Measurements from ENCODE around the gene CHPF.

CHPF gene

DNA sequence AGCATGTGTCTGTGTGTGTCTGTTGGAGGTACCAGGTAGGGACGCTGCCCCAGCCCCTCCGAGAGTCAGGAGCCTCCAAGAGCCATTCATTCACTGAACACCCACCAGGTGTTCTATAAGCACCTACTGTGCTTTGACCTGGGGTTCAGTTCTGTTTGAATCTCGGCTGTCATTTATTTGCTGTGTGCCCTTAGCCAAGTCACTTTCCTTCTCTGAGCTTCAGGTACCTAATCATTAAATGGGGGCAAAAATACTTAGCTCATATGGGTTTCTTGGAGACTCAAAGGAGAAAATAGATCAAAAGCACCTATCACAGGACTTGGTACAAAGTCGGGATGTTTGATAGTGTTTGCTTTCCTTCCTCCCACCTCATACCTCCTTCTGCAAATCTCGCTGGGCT is 16.1 kb downstream of the CHPF start:
- DNase-seq = no peak

DNA sequence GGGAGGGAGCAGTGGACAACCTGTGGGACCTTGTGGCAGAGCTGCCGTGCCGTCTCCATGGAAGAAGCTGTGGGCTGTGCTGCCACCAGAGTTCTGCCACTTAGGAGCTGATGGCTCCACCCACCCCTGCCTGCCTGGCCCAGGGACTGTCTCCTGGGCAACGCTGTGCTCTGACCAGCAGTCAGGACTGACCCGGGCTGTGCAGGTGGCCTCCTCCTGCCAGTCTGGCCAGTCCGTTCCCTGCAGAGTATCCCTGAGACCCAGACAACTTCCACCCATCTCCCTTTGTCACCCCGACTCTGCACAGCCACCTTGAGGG is 16.6 kb downstream of the CHPF start:
- DNase-seq = peak; percentile 18

DNA sequence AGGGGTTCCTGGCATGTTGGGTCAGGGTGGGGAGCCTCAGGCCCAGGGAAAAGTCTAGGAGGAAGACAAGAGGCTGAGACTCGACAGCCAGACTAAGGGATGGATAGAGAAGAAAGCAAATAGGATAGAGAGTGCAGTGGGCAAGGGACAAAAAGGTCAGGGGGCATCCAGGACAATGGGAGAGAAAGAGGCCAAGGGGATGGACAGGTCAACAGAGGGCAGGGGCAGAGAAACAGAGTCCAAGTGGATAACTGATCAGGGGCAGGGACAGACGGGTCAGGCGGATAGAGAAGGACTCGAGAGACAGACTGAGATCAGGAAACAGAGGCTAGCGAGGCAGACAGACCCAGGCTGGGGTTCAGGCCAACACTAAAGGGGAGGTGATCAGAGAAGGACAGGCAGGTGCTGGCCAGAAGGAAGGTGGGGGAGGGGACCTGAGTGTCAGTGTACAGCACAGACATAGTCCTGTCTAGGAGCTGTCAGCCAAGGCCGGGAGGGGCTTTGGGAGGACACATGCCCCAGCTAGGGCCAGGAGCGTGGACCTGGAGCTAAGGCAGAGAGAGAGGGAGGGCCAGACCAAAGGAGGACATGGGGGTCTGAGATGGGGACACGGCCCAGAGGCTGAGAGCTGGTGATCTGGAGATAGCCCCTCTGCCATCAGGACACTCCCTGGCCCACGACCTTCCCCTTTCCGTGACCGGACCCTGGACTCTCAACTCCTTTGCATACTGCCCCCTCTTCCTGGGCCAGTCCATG is 17.1 kb downstream of the CHPF start:
- no peak for DNase-seq

DNA sequence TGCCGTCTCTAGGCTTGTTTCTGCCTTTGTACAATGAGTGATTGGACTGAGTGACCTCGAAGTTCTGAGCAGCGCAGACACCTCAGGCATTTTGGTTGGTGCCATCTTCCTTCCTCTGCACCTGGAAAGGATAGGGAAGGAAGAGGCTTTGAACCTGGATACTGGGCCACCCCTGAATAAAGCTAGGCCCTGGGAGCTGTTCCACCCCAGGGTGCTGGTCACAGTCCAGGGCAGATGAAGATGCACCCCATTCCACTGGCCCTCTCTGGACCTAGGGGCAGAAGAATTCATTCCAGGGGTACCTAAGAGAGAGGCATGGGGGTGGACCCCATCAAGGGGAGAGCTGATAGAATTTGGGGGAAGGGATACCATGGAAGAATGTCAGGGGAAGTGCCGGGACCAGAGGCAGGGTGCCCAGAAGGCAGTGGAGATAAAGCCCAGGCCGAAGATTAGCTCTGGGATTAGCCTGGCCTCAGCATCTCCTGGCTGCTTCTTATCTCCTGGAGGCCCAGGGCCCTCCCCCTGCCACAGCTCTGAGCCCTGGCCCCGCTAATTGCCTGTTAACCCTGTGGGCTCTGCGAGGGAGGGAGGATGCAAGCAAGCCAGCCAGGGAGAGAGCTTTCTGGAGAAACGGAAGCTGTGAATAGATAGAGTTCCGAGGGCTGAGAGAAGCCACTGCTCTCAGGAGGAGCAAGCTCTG is 17.9 kb downstream of the CHPF start:
- DNase-seq = no peak

DNA sequence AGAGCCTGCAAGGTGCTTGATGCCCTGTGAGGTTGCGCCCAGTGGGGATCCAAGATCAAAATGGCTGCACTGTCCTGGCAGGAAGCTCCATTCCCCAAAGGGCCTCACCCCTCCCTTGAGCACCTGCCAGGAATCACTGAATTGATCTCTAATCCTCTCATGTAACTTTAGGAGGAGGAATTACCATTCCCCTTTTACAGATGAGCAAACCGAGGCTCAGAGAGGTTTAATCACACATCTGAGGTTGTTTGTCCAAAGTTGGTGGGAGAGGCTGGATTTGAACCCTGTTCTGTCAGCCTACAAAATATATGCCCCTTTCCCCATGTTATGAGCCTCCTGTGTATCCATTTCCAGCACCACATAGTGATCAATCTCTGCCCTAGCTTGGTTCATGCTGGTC is 18.8 kb downstream of the CHPF start:
- DNase-seq = no peak

DNA sequence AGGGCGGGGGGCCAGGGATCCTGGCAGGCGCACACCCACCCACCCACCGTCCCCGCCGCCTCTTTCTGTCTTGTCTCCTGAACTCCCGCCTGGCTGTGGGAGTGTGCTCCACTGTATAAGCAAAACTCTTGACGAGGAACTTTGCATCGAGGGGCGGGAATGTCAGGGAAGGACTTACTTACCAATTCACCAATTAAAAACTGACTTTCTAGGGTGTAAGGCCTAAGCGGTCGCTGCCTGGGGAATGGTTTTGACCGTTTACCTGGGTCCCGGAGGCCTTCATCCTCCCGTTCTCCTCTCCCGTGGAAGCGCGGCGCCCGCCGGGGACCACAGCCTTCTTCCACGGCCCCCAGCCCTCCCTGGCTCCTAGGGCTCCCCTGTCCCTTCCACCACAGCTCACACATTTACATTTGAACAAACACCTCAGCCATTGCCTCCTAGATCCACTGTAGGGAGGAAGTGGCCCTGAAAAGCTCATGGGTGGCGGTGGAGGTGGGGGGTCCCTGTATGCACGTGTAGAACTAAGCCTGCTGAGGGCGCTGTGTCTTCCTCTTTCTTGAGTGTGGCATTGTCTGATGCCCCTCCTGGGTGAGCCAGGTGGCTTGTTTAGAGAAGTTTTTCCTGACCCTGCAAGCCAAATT is 20.5 kb downstream of the CHPF start:
- no peak for DNase-seq

DNA sequence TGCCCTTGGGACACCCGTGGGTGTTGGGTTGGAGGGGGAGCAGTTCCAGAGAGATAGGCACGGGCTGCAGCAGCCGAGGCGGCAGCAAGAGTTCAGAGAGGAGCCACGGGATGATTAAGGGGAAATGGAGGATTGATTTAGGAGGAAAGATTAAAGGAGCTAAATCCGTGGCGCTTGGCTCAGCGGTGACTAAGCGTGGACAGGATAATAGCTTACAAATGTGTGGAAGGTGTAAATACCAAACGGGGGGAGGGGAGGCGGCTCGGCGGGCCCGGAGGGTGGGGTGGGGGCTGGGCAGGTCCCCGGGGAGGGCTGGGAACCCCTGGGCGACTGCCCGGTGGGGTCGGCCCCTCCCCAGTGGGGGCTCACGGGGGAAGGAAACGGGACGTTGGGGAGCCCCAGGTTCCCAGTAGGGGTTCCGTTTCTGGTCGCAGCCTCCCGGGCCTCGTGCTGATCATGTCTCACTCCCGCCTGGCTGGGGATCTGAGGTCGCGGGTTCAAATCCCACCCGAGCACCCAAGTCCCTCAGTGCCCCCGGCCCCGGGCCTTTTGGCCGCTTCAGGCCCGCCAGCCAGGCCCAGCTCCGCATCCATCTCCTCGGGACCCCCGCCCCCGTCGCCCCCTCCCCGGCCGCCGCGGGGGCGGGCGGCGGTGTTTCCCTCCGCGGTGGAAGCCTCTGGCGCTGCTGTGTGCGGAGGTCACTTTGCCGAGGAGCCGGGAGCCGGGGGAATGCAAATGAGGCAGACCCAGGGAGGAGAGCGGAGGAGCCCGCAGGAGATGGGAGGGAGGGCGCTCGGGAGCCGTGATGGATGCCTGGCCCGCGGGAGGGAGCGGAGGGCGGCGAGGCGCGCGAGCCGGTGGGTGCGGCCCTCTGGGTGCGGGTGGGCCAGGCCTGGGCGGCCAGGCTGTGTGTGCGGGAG is 21.2 kb downstream of the CHPF start:
- DNase-seq = no peak

DNA sequence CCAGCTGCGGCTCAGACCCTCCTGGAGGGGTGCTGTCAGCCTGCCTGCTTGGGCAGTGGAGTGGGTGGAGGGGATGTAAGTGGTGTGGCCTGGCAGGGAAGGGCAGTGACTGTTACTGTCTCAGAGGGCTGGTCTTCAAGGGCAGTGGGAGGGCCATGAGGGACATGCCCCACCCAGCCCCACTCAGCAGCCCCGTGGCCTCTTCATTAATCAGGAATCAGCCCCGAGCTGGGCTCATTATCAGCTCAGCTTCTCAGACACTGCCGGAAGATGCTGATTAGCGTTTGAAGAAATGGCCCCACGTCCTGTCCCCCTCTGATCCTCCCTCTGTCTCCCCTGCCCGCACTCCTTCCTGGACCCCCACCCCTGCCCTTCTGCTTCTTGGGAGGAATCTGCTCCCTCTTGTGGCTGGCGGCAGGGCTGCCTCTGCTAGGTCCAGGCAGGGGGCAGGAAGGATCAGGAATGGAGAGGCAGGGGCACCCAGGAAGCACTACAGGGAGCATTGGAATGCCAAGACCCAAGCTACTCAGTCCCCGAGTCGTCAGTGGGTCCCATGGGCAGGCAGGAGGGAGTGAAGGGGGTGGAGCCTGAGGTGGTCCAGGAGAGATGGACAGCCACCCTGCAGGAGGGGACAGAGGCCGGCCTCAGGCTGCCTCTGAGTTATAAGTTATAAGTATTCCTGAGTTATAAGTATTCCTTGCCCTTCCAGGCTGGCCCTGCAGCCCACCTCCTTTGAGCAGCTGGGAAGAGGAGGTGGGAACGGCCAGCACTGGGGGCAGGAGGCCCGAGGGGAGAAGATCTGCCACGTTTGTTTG is 22.3 kb downstream of the CHPF start:
- DNase-seq = no peak

DNA sequence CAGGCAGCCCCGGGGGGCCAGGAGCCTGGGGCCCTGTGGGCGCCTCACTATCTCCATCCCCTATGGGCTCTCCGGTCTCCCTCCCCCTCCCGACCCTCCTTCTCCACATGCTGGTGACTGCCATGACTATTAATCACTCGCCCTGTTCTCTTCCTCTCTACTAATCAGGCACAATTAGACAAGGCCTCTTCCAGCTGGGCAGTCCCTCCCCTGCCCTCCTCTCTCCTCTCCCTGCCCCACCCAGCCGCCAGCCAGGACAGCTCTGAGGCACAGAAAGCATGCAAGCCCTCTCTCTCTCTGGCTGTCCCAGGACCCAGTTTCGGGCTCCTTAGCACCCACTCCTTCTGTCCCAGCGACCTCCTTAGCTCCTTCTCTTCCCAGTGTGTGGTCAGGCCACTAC is 23.5 kb downstream of the CHPF start:
- no peak for DNase-seq

DNA sequence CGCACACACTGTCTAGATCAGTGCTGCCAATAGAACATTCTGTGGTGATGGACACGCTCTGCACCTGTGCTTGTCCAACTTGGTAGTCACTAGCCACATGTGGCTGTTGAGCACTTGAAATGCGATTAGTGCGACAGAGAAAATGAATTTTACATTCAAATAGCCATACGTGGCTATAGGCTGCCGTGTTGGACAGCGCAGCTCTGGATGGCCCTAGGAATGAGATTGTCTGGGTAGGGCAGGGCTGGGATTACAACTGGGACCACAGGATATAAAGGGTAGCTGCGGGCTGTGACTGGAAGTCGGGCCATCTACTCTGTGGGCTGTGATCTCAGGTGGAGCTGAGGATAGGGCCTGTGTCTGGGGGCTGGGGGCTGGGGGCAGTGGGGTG is 24.1 kb downstream of the CHPF start:
- DNase-seq = no peak

DNA sequence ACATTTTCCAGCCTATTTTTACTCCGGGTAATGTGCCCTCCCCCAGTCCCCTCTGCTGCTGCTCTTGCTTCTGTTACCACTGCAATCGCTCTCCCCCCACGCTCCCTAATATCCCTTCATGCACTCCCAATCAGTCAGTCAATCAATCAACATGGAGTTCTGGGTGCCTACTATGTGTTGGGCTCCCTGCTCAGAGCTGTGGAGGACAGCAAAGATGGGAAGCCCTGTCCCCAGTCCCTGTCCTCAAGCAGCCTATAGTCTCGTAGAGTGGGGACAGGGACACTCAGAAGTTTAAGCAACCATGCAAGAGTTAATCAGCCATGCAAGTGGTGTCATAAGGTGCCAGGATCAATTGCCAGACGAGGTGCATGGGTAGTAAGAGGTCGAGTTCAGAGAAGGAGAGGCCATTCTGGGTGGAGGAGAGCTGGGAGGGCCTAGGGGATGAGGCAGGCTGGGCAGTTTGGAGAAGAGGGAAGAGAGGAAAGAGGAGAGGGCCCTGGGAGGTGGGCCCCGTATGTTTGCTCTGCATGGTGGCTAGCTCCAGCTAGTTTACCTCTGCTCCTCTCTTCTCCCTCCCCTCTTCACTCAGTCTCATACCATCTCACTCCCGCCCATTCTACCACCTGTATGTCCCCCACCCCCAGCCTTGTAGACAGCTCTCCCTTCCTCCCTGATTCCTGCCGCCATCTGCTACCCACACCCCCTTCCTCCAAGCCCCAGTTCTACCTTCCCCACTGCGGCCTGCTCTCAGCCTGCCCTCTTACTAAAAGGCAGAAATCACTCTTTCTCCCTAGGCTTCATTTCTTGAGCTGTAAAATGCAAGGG is 25.4 kb downstream of the CHPF start:
- DNase-seq = no peak

DNA sequence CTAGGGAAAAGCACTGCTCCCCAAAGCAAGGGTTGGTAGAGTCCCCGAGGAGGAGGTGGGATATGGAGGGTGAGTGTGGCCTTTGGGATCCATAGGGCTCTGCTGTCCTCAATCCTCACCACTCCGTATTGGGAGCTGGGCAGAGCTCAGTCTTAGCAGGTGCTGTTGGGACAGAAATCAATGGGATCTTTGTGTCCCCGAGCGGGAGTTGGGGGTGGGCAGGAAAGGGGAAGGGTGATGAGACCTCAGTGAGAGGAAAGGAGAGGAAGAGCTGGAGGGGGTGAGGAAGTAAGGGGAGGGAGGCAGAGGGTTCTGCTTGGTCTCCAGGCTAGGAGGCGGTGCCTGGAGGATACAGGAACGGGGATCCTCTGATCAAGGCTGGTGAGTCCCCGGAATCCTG is 26.7 kb downstream of the CHPF start:
- no peak for DNase-seq

DNA sequence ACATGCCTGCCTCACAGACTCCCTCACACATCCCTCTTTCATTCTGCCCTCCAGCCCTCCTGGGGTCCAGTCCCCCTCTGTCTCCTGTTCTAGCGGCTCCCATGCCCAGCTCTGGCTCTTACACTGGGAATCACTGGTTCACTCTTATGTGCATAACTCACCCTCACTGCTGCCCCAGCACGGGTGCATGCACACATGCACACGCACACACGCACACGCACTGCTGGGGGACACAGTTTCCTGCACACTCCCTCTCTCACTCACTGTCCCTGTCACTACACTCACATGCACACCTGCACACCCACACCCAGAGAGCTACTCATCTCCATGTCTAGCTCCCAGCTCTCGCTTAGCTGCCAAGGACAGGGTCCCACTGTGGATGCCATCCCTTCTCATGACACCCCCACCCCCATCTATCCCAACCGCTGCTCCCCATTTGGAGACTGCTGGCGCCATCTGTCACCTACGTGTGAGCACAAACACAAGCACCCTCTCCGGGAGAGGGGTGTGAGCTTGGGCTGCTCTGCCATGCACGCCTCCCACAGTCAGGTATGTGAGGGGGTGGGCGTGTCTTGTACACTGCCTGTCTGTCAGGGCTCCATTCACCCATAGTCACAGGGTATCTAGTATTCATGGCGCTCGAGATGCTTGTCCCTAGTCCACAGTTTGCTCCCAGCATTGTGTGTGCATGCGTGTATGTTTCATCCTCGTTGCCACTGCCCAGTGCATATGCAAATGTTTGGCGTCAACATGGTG is 27.6 kb downstream of the CHPF start:
- no peak for DNase-seq

DNA sequence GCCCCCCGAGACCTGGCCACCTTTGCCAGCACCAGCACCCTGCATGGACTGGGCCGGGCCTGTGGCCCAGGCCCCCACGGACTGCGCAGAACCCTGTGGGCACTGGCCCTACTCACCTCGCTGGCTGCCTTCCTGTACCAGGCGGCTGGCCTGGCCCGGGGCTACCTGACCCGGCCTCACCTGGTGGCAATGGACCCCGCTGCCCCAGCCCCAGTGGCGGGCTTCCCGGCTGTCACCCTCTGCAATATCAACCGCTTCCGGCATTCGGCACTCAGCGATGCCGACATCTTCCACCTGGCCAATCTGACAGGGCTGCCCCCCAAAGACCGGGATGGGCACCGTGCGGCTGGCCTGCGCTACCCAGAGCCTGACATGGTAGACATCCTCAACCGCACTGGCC is 28.8 kb downstream of the CHPF start:
- no peak for DNase-seq

DNA sequence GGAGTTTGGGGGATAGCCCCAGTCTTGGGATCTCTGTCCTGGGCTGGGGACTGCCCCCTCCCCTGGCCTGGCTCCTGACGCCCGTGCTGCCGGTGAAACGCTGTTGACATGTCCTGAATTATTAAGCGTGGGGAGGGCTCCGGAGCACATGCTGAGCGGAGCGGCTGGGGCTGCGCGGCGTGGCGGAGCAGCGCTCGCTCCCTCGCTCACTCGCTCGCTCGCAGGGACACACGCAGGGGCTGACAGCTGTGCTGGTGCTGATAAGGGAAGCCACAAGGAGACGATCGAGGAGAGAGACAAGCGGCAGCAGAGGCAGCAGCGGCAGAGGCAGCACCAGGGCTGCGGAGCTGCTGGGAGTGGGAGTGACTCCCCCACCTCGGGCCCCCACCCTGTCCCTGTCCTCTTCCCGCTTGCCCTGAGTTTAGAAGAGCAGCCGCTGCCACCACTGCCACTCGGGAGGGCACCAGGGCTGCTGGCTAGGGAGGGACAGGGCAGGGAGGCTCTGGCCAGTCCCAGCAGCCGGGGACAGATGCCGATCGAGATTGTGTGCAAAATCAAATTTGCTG is 29.3 kb downstream of the CHPF start, which contains the start of gene ASIC4:
Gene ASIC4 (plus strand): TSS at position 287 of the 566 bp plus-strand sequence. CDS start 243 bp downstream, at position 530.
- DNase-seq = no peak

DNA sequence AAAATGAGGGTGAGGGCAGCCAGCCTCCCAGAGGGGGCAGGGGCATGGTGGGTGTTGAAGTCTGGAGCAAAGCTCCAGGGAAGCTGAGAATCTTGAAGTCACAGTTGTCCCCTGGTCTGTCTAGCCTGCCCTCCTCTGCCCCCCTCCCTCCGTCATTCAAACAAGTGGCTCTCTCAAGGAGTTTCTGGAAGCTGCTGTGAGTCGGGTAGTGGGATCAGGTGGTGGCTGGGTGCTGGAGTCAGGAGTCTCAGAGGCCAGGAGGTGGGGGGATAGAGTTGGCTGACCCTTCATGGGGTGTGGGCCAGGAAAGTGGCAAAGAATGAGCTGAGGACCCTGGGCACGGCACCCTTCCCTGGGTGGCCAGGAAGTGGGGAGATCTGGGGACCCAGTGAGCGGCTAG is 29.8 kb downstream of the CHPF start:
- DNase-seq = no peak

DNA sequence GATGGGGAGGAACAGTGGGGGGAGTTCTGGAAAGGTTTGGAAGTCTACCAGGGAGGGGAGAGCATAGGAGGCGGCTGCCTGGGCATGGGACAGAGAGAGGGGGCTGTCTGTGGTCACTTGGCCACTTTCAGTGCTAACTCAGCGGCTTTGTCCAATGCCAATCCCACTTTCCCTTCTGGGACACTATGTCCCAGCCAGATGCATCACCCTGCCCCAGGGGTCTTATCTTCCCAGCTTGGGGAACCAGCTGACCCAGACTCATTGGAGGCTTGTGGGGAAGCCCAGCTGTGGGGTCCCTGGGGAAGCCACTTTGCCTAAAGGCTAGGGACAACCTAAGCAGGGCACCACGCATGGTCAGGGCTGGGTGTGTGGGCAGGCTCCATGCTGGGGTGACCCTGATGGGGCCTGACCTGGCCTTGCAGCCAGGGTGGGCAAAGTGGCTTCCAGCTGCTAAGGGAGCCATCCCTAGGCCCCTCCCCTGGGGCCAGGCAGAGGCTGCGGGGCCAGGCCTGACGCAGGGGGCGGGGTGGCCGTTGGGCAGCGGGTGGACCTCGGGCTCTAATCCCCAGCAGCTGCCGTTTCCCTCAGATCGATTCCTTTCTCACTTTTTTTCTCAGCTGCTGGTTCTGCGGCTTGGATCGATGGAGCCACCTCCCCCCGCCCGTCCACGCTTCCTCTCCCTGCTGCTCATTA is 30.9 kb downstream of the CHPF start:
- no peak for DNase-seq

DNA sequence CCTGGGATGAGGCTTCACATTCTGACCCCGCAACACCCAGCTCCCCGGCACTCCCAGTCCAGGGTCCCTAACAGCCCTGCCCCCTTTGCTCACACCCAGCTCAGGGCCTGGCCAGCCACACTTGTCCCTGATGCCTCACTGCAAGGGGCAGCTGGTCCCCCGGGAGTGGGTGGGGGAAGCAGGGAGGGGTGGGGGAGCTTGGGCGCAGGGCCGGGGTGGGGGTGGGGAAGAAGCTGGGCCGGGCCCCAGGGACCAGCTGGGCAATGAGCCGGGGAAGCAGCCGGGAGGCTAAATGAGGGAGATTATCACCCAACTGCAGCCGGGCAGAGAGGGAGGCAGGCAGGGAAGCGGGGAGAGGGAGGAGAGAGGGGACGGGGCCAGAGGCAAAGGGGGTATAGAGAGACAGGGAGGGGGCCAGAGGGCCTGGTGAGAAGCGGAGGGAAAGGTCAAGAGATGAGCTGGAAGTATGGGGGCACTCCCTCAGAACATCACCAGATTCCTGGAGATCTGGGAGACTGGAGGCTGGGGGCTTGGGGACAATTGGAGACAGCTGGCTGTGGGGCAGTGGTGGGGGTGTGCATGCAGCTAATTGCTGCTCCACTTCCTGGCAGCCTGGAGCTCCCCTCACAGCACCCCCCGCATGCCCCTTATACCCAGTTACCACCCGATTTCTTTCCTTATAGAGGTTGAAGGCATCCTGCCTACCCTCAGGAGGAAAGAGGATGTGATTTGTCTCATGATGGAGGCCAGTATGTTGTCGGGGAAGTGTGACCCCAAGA is 31.9 kb downstream of the CHPF start:
- DNase-seq = no peak

Measured in DMS79 (cell line).